NCI-H460 (cell line): Measurements from ENCODE around the gene TGM6. TPM values are rescaled to one million over a fixed set of nuclear protein-coding genes. Genes with fewer than 3 reads are reported as not detected.

Source experiments
- DNase-seq: peaks from one replicate; pipeline ENCODE4 v3.0.0-alpha.2; 2016; ENCODE audit warnings: low read depth; ENCODE audit errors: extremely low read depth
- total RNA-seq: library from RNA; depleted of rRNA; stranded (reverse); fragments of >200 nt; shearing (Covaris generic); gene quantifications from 2 replicates; pipeline ENCODE4 v1.2.3, GENCODE V29; 2014

The TGM6 gene
- total RNA-seq, 1 experiment from 2014 or later = not detected

- DNase-seq = no peak
Measured at GRCh38 chr20:2363187-2363586, 17.5 kb upstream of the TGM6 start.

GRCh38 chr20:2363587-2363986 lies 17.1 kb upstream of the TGM6 start:
- no peak for DNase-seq

GRCh38 chr20:2364044-2364443 lies 16.7 kb upstream of the TGM6 start:
- peak; percentile 61 for DNase-seq

GRCh38 chr20:2365091-2365490 lies 15.6 kb upstream of the TGM6 start:
- no peak for DNase-seq

GRCh38 chr20:2365666-2366065 lies 15.0 kb upstream of the TGM6 start:
- no peak for DNase-seq

- DNase-seq = no peak
Measured at GRCh38 chr20:2368621-2369020, 12.1 kb upstream of the TGM6 start.

- DNase-seq = no peak
Measured at GRCh38 chr20:2373098-2373497, 7.6 kb upstream of the TGM6 start.

- no peak for DNase-seq
Measured at GRCh38 chr20:2374346-2375125, 6.2 kb upstream of the TGM6 start.

GRCh38 chr20:2378893-2379292 lies 1.8 kb upstream of the TGM6 start:
- DNase-seq = no peak

- no peak for DNase-seq
Measured at GRCh38 chr20:2379511-2380229, 1.0 kb upstream of the TGM6 start.

- DNase-seq = no peak
Measured at GRCh38 chr20:2381303-2381702, 602 bp downstream of the TGM6 start.

- DNase-seq = no peak
Measured at GRCh38 chr20:2382833-2383232, 2.1 kb downstream of the TGM6 start.

- no peak for DNase-seq
Measured at GRCh38 chr20:2385026-2385425, 4.3 kb downstream of the TGM6 start.

- no peak for DNase-seq
Measured at GRCh38 chr20:2385496-2385895, 4.8 kb downstream of the TGM6 start.

GRCh38 chr20:2386516-2387179 lies 5.9 kb downstream of the TGM6 start:
- no peak for DNase-seq

- DNase-seq = peak; percentile 24
Measured at GRCh38 chr20:2387180-2387577, 6.5 kb downstream of the TGM6 start.

GRCh38 chr20:2387580-2387979 lies 6.9 kb downstream of the TGM6 start:
- no peak for DNase-seq

- DNase-seq = no peak
Measured at GRCh38 chr20:2390951-2391675, 10.4 kb downstream of the TGM6 start.

GRCh38 chr20:2394411-2395055 lies 13.8 kb downstream of the TGM6 start:
- no peak for DNase-seq

GRCh38 chr20:2395136-2395535 lies 14.4 kb downstream of the TGM6 start:
- DNase-seq = no peak
